Colonic mucosa (tissue), 4 donors: ENCODE data around the gene EEFSEC. TPM values are rescaled to one million over a fixed set of nuclear protein-coding genes. Genes with fewer than 3 reads are reported as not detected.

Experiments
- DNase-seq: peaks from one replicate; pipeline ENCODE4 v3.0.0-alpha.2; 2020
- H3K27ac ChIP-seq: fragments of 200-600 bp; one replicate; pipeline ENCODE4 v1.8.0; 2021
- H3K27me3 ChIP-seq: fragments of 200-600 bp; one replicate; pipeline ENCODE4 v1.8.0; 2021
- H3K36me3 ChIP-seq: fragments of 200-600 bp; one replicate; pipeline ENCODE4 v1.8.0; 2021
- H3K4me1 ChIP-seq: fragments of 200-600 bp; one replicate; pipeline ENCODE4 v1.8.0; 2021; ENCODE audit warnings: mild to moderate bottlenecking
- H3K4me3 ChIP-seq: fragments of 200-600 bp; one replicate; pipeline ENCODE4 v1.8.0; 2021
- H3K9ac ChIP-seq, 2 donors: one replicate each; pipeline ENCODE4 v1.7.0; 2013; ENCODE audit warnings: control low read depth in 2 of 2, low read depth in 2 of 2, low read length in 2 of 2
- H3K9me3 ChIP-seq: fragments of 200-600 bp; one replicate; pipeline ENCODE4 v1.8.0; 2021
- CTCF ChIP-seq: fragments of 200-600 bp; IDR thresholded peaks from one replicate; pipeline ENCODE4 v1.8.0; 2022; ENCODE audit warnings: antibody characterized with exemption, mild to moderate bottlenecking
- intact Hi-C: fragments of 100-400 bp; cut with DNase I; formaldehyde crosslinking; loops from one replicate; pipeline ENCODE4 v1.14.1; 2022
- total RNA-seq, 2 donors: library from RNA; stranded (reverse); fragmentation: NEBNext Ultra II Directional in 1 of 2; extraction: Animal tissue kit (Norgen Biotek cat#: 25700) in 1 of 2; gene quantifications; one replicate each; pipeline ENCODE4 v1.2.1, GENCODE V29; 2021
- donor health status: healthy.
- donor health status: DM: no; HTN: no; CAD: no.
- donor health status: DM: no; HTN: no; CAD: no.

EEFSEC gene
- total RNA-seq, 2 donors from 2014 or later: 8.6 to 16.6 TPM

GRCh38 chr3:128297401-128298138 lies 144.3 kb downstream of the EEFSEC start:
- intact Hi-C loops: no loop called here
- no peak overlapping the region for H3K9ac ChIP-seq
- no peaks in the 10 kb centered on the region for H3K4me1 ChIP-seq
- no peak for TF ChIP-seq CTCF
- H3K27ac ChIP-seq: no peak overlapping the region
- DNase-seq: peak; percentile 20
- H3K27me3 ChIP-seq: no peaks in the 10 kb centered on the region
- H3K4me3 ChIP-seq: no peak overlapping the region
- H3K36me3 ChIP-seq: no peaks in the 10 kb centered on the region
- no peaks in the 10 kb centered on the region for H3K9me3 ChIP-seq

GRCh38 chr3:128301186-128302023 lies 148.1 kb downstream of the EEFSEC start:
- Histone ChIP-seq H3K36me3 (no peaks in the 10 kb centered on the region), H3K4me3 (no peak overlapping the region), H3K9me3 (no peaks in the 10 kb centered on the region), H3K9ac (no peak overlapping the region), H3K27ac (no peak overlapping the region), H3K27me3 (no peaks in the 10 kb centered on the region), H3K4me1 (no peaks in the 10 kb centered on the region)
- DNase-seq: peak; percentile 9
- intact Hi-C loops: no loop called here
- TF ChIP-seq CTCF: no peak

- Histone ChIP-seq H3K9ac (no peak overlapping the region), H3K4me3 (no peak overlapping the region), H3K27ac (no peak overlapping the region), H3K36me3 (no peaks in the 10 kb centered on the region), H3K4me1 (no peaks in the 10 kb centered on the region), H3K27me3 (no peaks in the 10 kb centered on the region), H3K9me3 (no peaks in the 10 kb centered on the region)
- no peak for TF ChIP-seq CTCF
- DNase-seq: no peak
- intact Hi-C loops: no loop called here
Observed at GRCh38 chr3:128306481-128306880, 153.2 kb downstream of the EEFSEC start.

- H3K36me3 ChIP-seq: no peaks in the 10 kb centered on the region
- H3K4me1 ChIP-seq: no peaks in the 10 kb centered on the region
- no peak overlapping the region for H3K9ac ChIP-seq
- H3K9me3 ChIP-seq: no peaks in the 10 kb centered on the region
- intact Hi-C loops: no loop called here
- no peak overlapping the region for H3K4me3 ChIP-seq
- H3K27ac ChIP-seq: no peak overlapping the region
- no peak for TF ChIP-seq CTCF
- peak; percentile 17 for DNase-seq
- H3K27me3 ChIP-seq: no peaks in the 10 kb centered on the region
Observed at GRCh38 chr3:128307029-128307633, 153.8 kb downstream of the EEFSEC start.

- no peak for TF ChIP-seq CTCF
- no peak overlapping the region for H3K4me3 ChIP-seq
- no peaks in the 10 kb centered on the region for H3K36me3 ChIP-seq
- peak; percentile 10 for DNase-seq
- intact Hi-C loops: no loop called here
- no peaks in the 10 kb centered on the region for H3K27me3 ChIP-seq
- no peaks in the 10 kb centered on the region for H3K9me3 ChIP-seq
- no peak overlapping the region for H3K9ac ChIP-seq
- H3K4me1 ChIP-seq: no peaks in the 10 kb centered on the region
- no peak overlapping the region for H3K27ac ChIP-seq
Observed at GRCh38 chr3:128307781-128308469, 154.6 kb downstream of the EEFSEC start.
